ENCODE results near the gene TCEAL8. TPM values are rescaled to one million over a fixed set of nuclear protein-coding genes. Genes with fewer than 3 reads are reported as not detected.
"Not testable (repeated sequence)": the region's sequence is repeated elsewhere in the genome, so short reads cannot be mapped to it uniquely, and the experiment has no call there.

The TCEAL8 gene
- total RNA-seq, 2 experiments from 2014 or later = 30.8 to 31.0 TPM

- Mint-ChIP-seq H3K4me3 (no peak overlapping the region), H3K36me3 (ENCODE audit: low read depth) (no peaks in the 10 kb centered on the region), H3K4me1 (ENCODE audit: low read depth) (no peaks in the 10 kb centered on the region), H3K9me3 (no peaks in the 10 kb centered on the region), H3K27ac (no peak overlapping the region), H3K27me3 (no peaks in the 10 kb centered on the region)
- no peak for TF ChIP-seq CTCF (IDR thresholded peaks at IDR 0.05)
- POLR2A ChIA-PET = no interaction called here
- no peak for DNase-seq
- intact Hi-C loops (cut with micrococcal nuclease) = no loop called here
- CTCF ChIA-PET = no interaction called here
- ATAC-seq = no peak
Measured at GRCh38 chrX:103236296-103236695, 18.7 kb downstream of the TCEAL8 start.

- H3K4me3 Mint-ChIP-seq; POLR2A ChIA-PET; intact Hi-C loops (cut with micrococcal nuclease); CTCF ChIA-PET; H3K27me3 Mint-ChIP-seq; H3K4me1 Mint-ChIP-seq (ENCODE audit: low read depth); ATAC-seq; H3K36me3 Mint-ChIP-seq (ENCODE audit: low read depth); DNase-seq; H3K9me3 Mint-ChIP-seq; H3K27ac Mint-ChIP-seq: not testable (repeated sequence)
Measured at GRCh38 chrX:103235608-103236007, 19.3 kb downstream of the TCEAL8 start.

- no peaks in the 10 kb centered on the region for H3K4me1 Mint-ChIP-seq (ENCODE audit: low read depth)
- ATAC-seq = no peak
- no peaks in the 10 kb centered on the region for H3K27me3 Mint-ChIP-seq
- no peak for TF ChIP-seq CTCF (IDR thresholded peaks at IDR 0.05)
- H3K36me3 Mint-ChIP-seq (ENCODE audit: low read depth) = no peaks in the 10 kb centered on the region
- no peak overlapping the region for H3K27ac Mint-ChIP-seq
- intact Hi-C loops (cut with micrococcal nuclease) = no loop called here
- H3K9me3 Mint-ChIP-seq = no peaks in the 10 kb centered on the region
- no peak overlapping the region for H3K4me3 Mint-ChIP-seq
- ChIA-PET CTCF (no interaction called here), POLR2A (no interaction called here)
- DNase-seq = no peak
Measured at GRCh38 chrX:103234869-103235268, 20.1 kb downstream of the TCEAL8 start.

- ChIA-PET CTCF (no interaction called here), POLR2A (no interaction called here)
- Mint-ChIP-seq H3K27ac (no peak overlapping the region), H3K4me3 (no peak overlapping the region), H3K4me1 (ENCODE audit: low read depth) (no peaks in the 10 kb centered on the region), H3K36me3 (ENCODE audit: low read depth) (no peaks in the 10 kb centered on the region), H3K27me3 (no peaks in the 10 kb centered on the region), H3K9me3 (no peaks in the 10 kb centered on the region)
- DNase-seq (no peak), ATAC-seq (no peak)
- intact Hi-C loops (cut with micrococcal nuclease) = no loop called here
- TF ChIP-seq CTCF (IDR thresholded peaks at IDR 0.05) = no peak
Measured at GRCh38 chrX:103233263-103233662, 21.7 kb downstream of the TCEAL8 start.

GRCh38 chrX:103225918-103226317, 29.0 kb downstream of the TCEAL8 start:
- not testable (repeated sequence) for DNase-seq, H3K9me3 Mint-ChIP-seq

GRCh38 chrX:103220511-103221323, 34.2 kb downstream of the TCEAL8 start:
- ChIA-PET POLR2A (interaction anchor here (0.5 kb wide), 1 partner anchor 321 kb away, joined by 3 read pairs; no protein-coding TSS in a partner anchor), CTCF (interaction anchor here (1.8 kb wide), 1 partner anchor 12 kb away, joined by 4 read pairs; no protein-coding TSS in a partner anchor)
- no peak for TF ChIP-seq CTCF (IDR thresholded peaks at IDR 0.05)

More at GRCh38 chrX:103225918-103226317, 29.0 kb downstream of the TCEAL8 start:
- H3K4me3 Mint-ChIP-seq; H3K36me3 Mint-ChIP-seq (ENCODE audit: low read depth); ATAC-seq; CTCF ChIA-PET; H3K27ac Mint-ChIP-seq; intact Hi-C loops (cut with micrococcal nuclease); H3K4me1 Mint-ChIP-seq (ENCODE audit: low read depth); POLR2A ChIA-PET: not testable (repeated sequence)
- H3K27me3 Mint-ChIP-seq = peaks cover 21% of the 10 kb centered on the region

More at GRCh38 chrX:103220511-103221323, 34.2 kb downstream of the TCEAL8 start:
- Mint-ChIP-seq H3K36me3 (ENCODE audit: low read depth) (peaks cover 5% of the 10 kb centered on the region), H3K27ac (no peak overlapping the region), H3K4me3 (no peak overlapping the region), H3K9me3 (no peaks in the 10 kb centered on the region), H3K4me1 (ENCODE audit: low read depth) (peaks cover 5% of the 10 kb centered on the region), H3K27me3 (peaks cover 21% of the 10 kb centered on the region)
- DNase-seq (no peak), ATAC-seq (no peak)
- intact Hi-C loops (cut with micrococcal nuclease) = no loop called here
